Neural crest cell (in vitro differentiated cells): Measurements from ENCODE around the gene HGD. TPM values are rescaled to one million over a fixed set of nuclear protein-coding genes. Genes with fewer than 3 reads are reported as not detected.

ENCODE experiments used
- DNase-seq: peaks from one replicate; pipeline ENCODE4 v3.0.0; 2021; ENCODE audit warnings: low read depth, mixed read lengths, low spot score
- H3K27ac Mint-ChIP-seq: one replicate; pipeline ENCODE4 v1.8.0; 2021; ENCODE audit warnings: mild to moderate bottlenecking, mixed read lengths; ENCODE audit not compliant: unreplicated experiment
- H3K27me3 Mint-ChIP-seq: 2 replicates; pipeline ENCODE4 v1.8.0; 2021; ENCODE audit warnings: low read depth, mild to moderate bottlenecking, mixed read lengths
- H3K36me3 Mint-ChIP-seq: 2 replicates; pipeline ENCODE4 v1.8.0; 2021; ENCODE audit warnings: low read depth, mild to moderate bottlenecking, mixed read lengths
- H3K4me1 Mint-ChIP-seq: 2 replicates; pipeline ENCODE4 v1.8.0; 2021; ENCODE audit warnings: mixed read lengths
- H3K4me3 Mint-ChIP-seq: one replicate; pipeline ENCODE4 v1.8.0; 2021; ENCODE audit warnings: mild to moderate bottlenecking, mixed read lengths
- H3K9me3 Mint-ChIP-seq: 2 replicates; pipeline ENCODE4 v1.8.0; 2021; ENCODE audit warnings: mixed read lengths
- total RNA-seq: library from RNA; stranded (reverse); gene quantifications from 2 replicates; pipeline ENCODE4 v1.2.1, GENCODE V29; 2021
- TF ChIP-seq, protein P1 (sequence below): fragments of 200-600 bp; sonication (generic); conservative IDR thresholded peaks from 2 replicates; pipeline ENCODE4 v1.5.0; 2021; ENCODE audit warnings: antibody characterized with exemption, mild to moderate bottlenecking

The HGD gene
- total RNA-seq, 1 donor from 2014 or later: 1.2 TPM

DNA sequence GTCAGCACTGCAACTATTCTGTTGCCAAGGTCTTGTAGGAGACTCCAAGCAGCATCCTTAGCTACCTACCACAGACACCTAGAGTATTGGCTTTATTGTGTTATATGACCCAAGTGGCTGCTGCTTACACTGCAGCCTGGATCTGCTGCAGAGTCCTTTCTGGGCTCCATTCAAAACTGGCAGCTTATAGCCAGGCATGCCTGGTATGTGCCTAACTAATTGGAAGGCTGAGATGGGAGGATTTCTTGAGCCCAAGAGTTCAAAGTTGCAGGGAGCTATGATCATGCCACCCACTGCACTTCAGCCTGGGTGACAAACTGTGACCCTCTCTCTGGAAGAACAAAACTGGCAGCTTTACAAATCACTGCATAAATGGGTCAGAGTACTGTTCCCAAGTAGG, 77.3 kb downstream of the HGD start:
- Mint-ChIP-seq H3K27ac (no peak overlapping the region), H3K4me1 (no peaks in the 10 kb centered on the region), H3K9me3 (peaks cover 3% of the 10 kb centered on the region), H3K36me3 (peaks cover 6% of the 10 kb centered on the region), H3K4me3 (no peak overlapping the region), H3K27me3 (no peaks in the 10 kb centered on the region)
- DNase-seq: no peak
- TF ChIP-seq, protein P1, sequence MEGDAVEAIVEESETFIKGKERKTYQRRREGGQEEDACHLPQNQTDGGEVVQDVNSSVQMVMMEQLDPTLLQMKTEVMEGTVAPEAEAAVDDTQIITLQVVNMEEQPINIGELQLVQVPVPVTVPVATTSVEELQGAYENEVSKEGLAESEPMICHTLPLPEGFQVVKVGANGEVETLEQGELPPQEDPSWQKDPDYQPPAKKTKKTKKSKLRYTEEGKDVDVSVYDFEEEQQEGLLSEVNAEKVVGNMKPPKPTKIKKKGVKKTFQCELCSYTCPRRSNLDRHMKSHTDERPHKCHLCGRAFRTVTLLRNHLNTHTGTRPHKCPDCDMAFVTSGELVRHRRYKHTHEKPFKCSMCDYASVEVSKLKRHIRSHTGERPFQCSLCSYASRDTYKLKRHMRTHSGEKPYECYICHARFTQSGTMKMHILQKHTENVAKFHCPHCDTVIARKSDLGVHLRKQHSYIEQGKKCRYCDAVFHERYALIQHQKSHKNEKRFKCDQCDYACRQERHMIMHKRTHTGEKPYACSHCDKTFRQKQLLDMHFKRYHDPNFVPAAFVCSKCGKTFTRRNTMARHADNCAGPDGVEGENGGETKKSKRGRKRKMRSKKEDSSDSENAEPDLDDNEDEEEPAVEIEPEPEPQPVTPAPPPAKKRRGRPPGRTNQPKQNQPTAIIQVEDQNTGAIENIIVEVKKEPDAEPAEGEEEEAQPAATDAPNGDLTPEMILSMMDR: no peak

DNA sequence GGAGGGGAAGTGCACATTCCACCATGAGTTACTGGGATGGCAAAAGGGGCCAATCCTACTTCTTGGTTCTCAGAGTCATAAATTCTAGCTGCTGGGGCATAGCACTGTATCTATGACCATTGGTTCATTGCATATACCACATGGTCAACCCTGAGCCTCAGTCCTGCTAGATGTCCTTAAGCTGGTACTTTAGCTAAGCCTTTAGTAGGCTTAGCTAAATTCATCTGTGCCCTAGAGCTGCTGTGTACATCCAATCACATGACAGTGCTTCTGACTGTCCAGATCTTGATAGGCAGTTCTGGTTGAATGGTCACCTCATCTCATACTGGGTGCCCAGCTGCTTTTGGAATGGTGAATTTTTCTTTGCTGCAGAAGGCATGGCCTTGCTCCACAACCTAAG, 77.7 kb downstream of the HGD start:
- no peak overlapping the region for H3K4me3 Mint-ChIP-seq
- H3K9me3 Mint-ChIP-seq: no peaks in the 10 kb centered on the region
- TF ChIP-seq, protein P1: no peak
- no peaks in the 10 kb centered on the region for H3K27me3 Mint-ChIP-seq
- H3K4me1 Mint-ChIP-seq: no peaks in the 10 kb centered on the region
- no peak for DNase-seq
- H3K36me3 Mint-ChIP-seq: peaks cover 6% of the 10 kb centered on the region
- no peak overlapping the region for H3K27ac Mint-ChIP-seq

DNA sequence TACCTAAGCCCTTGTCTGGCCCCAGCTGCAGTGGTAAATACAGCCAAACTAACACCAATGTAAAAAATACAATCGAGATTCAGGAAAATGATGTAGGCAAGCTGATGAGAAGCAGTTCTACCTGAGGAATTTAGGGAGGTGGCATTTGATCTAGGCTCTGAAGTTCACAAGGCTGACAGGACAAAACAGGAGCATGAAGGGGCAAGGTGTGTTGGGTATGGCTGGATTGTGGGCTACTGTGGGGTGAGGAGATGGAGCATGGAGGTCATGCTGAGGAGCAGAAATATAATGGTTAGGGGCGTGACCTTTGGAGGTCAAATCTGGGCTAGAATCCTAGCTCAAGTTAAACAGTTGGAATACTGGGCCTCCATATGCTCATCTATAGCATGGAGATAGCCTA, 79.4 kb downstream of the HGD start:
- no peaks in the 10 kb centered on the region for H3K27me3 Mint-ChIP-seq

DNA sequence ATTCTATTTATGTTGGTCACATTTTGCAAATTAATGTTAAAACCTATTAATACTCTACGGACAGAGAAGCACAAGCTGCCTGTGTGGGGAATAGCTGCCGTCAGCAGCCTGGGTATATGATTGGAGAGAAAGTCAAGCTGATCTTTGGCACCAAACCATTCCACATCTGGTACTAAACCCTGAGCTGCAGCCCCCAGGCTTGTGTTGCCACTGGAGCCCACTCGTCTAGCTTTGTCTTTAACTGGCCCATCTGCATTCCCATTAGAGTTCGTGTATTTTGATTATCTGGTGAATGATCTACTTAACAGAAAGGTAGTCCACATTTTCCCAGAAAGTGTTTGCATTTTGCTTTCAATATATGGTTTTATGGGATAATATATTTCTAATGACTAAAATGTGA, 80.5 kb downstream of the HGD start:
- H3K9me3 Mint-ChIP-seq: no peaks in the 10 kb centered on the region
- H3K27ac Mint-ChIP-seq: no peak overlapping the region
- DNase-seq: no peak
- TF ChIP-seq, protein P1: no peak
- H3K27me3 Mint-ChIP-seq: no peaks in the 10 kb centered on the region
- H3K4me3 Mint-ChIP-seq: no peak overlapping the region
- H3K36me3 Mint-ChIP-seq: peaks cover 6% of the 10 kb centered on the region
- H3K4me1 Mint-ChIP-seq: peaks cover 8% of the 10 kb centered on the region

More for the DNA sequence above, 79.4 kb downstream of the HGD start:
- DNase-seq: no peak
- Mint-ChIP-seq H3K27ac (no peak overlapping the region), H3K4me1 (peaks cover under 1% of the 10 kb centered on the region), H3K4me3 (no peak overlapping the region), H3K9me3 (no peaks in the 10 kb centered on the region), H3K36me3 (peaks cover 6% of the 10 kb centered on the region)
- TF ChIP-seq, protein P1: no peak

DNA sequence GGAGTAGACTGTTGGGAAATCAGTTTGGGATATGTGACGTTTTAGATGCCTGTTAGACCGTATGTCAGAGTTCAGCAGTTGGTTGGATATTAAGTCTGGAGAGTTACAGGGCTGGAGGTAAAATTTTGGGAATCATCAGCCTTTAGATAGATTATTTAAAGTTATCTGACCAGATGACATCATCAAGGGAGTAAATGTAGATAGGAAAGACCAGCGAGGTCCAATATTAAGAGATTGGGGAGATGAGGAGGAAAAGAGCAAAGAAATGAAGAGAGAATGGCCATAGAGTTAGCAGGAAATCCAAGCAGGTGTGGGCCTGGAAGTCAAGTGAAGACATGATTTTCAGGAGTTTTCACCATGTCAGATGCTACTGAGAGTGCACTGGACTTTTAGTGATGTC, 82.8 kb downstream of the HGD start:
- peaks cover 8% of the 10 kb centered on the region for H3K27me3 Mint-ChIP-seq
- peaks cover 6% of the 10 kb centered on the region for H3K36me3 Mint-ChIP-seq
- no peak overlapping the region for H3K4me3 Mint-ChIP-seq
- H3K27ac Mint-ChIP-seq: no peak overlapping the region
- TF ChIP-seq, protein P1: no peak
- no peaks in the 10 kb centered on the region for H3K9me3 Mint-ChIP-seq
- H3K4me1 Mint-ChIP-seq: peaks cover 15% of the 10 kb centered on the region
- DNase-seq: no peak
